Middle frontal gyrus (tissue), 1 donor: ENCODE results near the gene UGT2B17.

Source experiments
- DNase-seq: peaks from one replicate; pipeline ENCODE4 v3.0.0-alpha.2; 2015; ENCODE audit warnings: low spot score; ENCODE audit errors: extremely low spot score

The UGT2B17 gene

DNA sequence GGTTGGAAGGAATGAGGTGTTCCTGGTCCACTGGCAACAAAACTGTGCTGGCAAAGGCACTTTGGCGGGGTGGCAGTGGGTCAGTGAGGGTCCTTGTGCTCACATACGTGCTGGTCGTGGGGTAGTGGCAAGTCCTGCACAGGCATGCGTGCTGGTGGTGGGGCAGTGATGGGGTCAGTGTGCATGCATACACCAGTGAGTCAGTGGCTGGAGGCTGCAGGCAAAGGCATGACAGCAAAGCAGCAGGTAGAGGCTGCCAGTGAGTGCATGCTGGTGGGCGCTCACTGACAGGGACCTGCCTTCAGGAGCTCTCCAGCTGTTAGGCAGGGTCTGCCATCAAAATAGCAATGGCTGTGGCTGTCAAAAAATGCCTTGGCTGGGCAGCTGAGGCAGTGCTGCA lies 86.8 kb downstream of the UGT2B17 start:
- no peak for DNase-seq
